Trophoblast cell (in vitro differentiated cells and primary cell): ENCODE measurements around the gene CABYR.
"Not testable (repeated sequence)": the region's sequence is repeated elsewhere in the genome, so short reads cannot be mapped to it uniquely, and the experiment has no call there.

Source experiments
- DNase-seq, 2 donors: peaks; one replicate each; pipeline ENCODE4 v3.0.0-alpha.2; 2016
- H2AFZ ChIP-seq: 2 replicates; pipeline ENCODE4 v1.6.1; 2013; ENCODE audit warnings: low read length, moderate library complexity, mild to moderate bottlenecking; ENCODE audit not compliant: insufficient read depth, poor library complexity
- H2AK5ac ChIP-seq: 2 replicates; pipeline ENCODE4 v1.6.1; 2013; ENCODE audit warnings: mild to moderate bottlenecking, low read length
- H2BK120ac ChIP-seq: 2 replicates; pipeline ENCODE4 v1.6.1; 2013; ENCODE audit warnings: low read length, mild to moderate bottlenecking, moderate library complexity; ENCODE audit not compliant: insufficient read depth, poor library complexity
- H2BK12ac ChIP-seq: 2 replicates; pipeline ENCODE4 v1.6.1; 2013; ENCODE audit warnings: mild to moderate bottlenecking, low read length, moderate library complexity
- H2BK5ac ChIP-seq: 2 replicates; pipeline ENCODE4 v1.6.1; 2013; ENCODE audit warnings: low read length, low read depth, moderate library complexity, mild to moderate bottlenecking; ENCODE audit not compliant: poor library complexity
- H3K14ac ChIP-seq: 2 replicates; pipeline ENCODE4 v1.6.1; 2013; ENCODE audit warnings: mild to moderate bottlenecking, low read length
- H3K18ac ChIP-seq: 2 replicates; pipeline ENCODE4 v1.6.1; 2013; ENCODE audit warnings: mild to moderate bottlenecking, low read length
- H3K23ac ChIP-seq: 2 replicates; pipeline ENCODE4 v1.6.1; 2013; ENCODE audit warnings: low read length
- H3K27ac ChIP-seq: 2 replicates; pipeline ENCODE4 v1.5.1; 2013; ENCODE audit warnings: low read depth, mild to moderate bottlenecking, inconsistent platforms, low read length, moderate library complexity
- H3K27me3 ChIP-seq: 2 replicates; pipeline ENCODE4 v1.6.1; 2013; ENCODE audit warnings: inconsistent platforms, mild to moderate bottlenecking, low read length, moderate library complexity; ENCODE audit not compliant: insufficient read depth
- H3K36me3 ChIP-seq, 2 experiments: 1 replicate in 1 of 2; 2 replicates in 1 of 2; pipeline ENCODE4 v1.6.1; 2013; ENCODE audit warnings: low read length in 2 of 2, mild to moderate bottlenecking in 2 of 2, moderate library complexity in 1 of 2; ENCODE audit not compliant: insufficient read depth in 2 of 2, control insufficient read depth in 1 of 2
- H3K4ac ChIP-seq: 2 replicates; pipeline ENCODE4 v1.6.1; 2013; ENCODE audit warnings: low read depth, mild to moderate bottlenecking, low read length, moderate library complexity
- H3K4me1 ChIP-seq, 2 experiments: 1 replicate in 1 of 2; 2 replicates in 1 of 2; pipeline ENCODE4 v1.6.1; 2013; ENCODE audit warnings: low read length in 2 of 2, mild to moderate bottlenecking in 2 of 2, moderate library complexity in 1 of 2; ENCODE audit not compliant: insufficient read depth in 2 of 2, control insufficient read depth in 1 of 2
- H3K4me2 ChIP-seq: 2 replicates; pipeline ENCODE4 v1.6.1; 2013; ENCODE audit warnings: inconsistent platforms, mild to moderate bottlenecking, low read length, moderate library complexity
- H3K4me3 ChIP-seq: 2 replicates; pipeline ENCODE4 v1.5.1; 2013; ENCODE audit warnings: mild to moderate bottlenecking, low read depth, low read length, inconsistent platforms
- H3K79me1 ChIP-seq: one replicate; pipeline ENCODE4 v1.6.1; 2013; ENCODE audit warnings: low read length
- H3K79me2 ChIP-seq: 2 replicates; pipeline ENCODE4 v1.6.1; 2013; ENCODE audit warnings: low read length, mild to moderate bottlenecking; ENCODE audit not compliant: control insufficient read depth, insufficient read depth, poor library complexity
- H3K9ac ChIP-seq: 2 replicates; pipeline ENCODE4 v1.6.1; 2013; ENCODE audit warnings: mild to moderate bottlenecking, low read length
- H3K9me3 ChIP-seq: 2 replicates; pipeline ENCODE4 v1.6.1; 2013; ENCODE audit warnings: low read depth, mild to moderate bottlenecking, control low read depth, inconsistent platforms, low read length; ENCODE audit not compliant: insufficient read depth
- H4K12ac ChIP-seq: 2 replicates; pipeline ENCODE4 v1.6.1; 2013; ENCODE audit warnings: low read depth, mild to moderate bottlenecking, low read length, moderate library complexity
- H4K8ac ChIP-seq: 2 replicates; pipeline ENCODE4 v1.6.1; 2013; ENCODE audit warnings: low read depth, mild to moderate bottlenecking, low read length, moderate library complexity
- H4K91ac ChIP-seq: one replicate; pipeline ENCODE4 v1.6.1; 2013; ENCODE audit warnings: low read depth, mild to moderate bottlenecking, low read length, moderate library complexity
- WGBS: extraction: QIAGEN DNeasy Blood & Tissue Kit; methylation state at CpG from one replicate; pipeline ENCODE4 v1.1.7; 2013; ENCODE audit warnings: missing lambda C conversion rate; ENCODE audit not compliant: insufficient read length, insufficient coverage; ENCODE audit errors: extremely low coverage; 5-methylcytosine and 5-hydroxymethylcytosine counted together

The CABYR gene

DNA sequence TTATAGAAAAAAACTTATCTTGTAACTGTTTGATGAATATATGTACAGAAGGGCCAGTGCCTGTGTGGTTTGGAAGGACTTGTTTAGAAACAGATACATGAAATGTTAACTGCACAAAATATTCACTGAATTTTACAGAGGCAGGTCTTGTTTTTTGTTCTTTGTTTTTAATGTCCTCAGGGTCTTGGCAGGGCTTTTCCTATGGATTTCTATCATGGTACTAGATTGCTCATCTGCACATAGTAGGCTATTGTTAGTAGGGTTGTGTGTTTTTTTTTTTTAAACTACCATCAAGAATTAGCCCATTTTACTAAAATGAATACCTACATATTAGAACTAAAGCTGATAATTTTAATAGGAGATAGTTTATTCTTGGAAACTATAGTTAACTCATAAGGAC lies 3.5 kb downstream of the CABYR start:
- Histone ChIP-seq H3K79me1 (peaks cover 3% of the 10 kb centered on the region), H3K9me3 (no peaks in the 10 kb centered on the region), H4K8ac (no peak overlapping the region), H2BK120ac (no peak overlapping the region), H3K4me3 (no peak overlapping the region), H2BK5ac (no peak overlapping the region), H2AK5ac (no peak overlapping the region), H3K4me2 (no peak overlapping the region), H3K36me3 (peaks cover 0 to 3% of the 10 kb centered on the region in 2 experiments), H3K79me2 (no peaks in the 10 kb centered on the region), H4K91ac (no peak overlapping the region), H2BK12ac (no peak overlapping the region), H3K14ac (no peak overlapping the region), H3K4ac (no peak overlapping the region), H3K27me3 (no peaks in the 10 kb centered on the region), H3K9ac (no peak overlapping the region), H4K12ac (no peak overlapping the region), H3K27ac (no peak overlapping the region), H2AFZ (no peak overlapping the region), H3K23ac (no peak overlapping the region), H3K4me1 (peaks cover 0 to 2% of the 10 kb centered on the region in 2 experiments), H3K18ac (no peak overlapping the region)
- DNase-seq: no peak

DNA sequence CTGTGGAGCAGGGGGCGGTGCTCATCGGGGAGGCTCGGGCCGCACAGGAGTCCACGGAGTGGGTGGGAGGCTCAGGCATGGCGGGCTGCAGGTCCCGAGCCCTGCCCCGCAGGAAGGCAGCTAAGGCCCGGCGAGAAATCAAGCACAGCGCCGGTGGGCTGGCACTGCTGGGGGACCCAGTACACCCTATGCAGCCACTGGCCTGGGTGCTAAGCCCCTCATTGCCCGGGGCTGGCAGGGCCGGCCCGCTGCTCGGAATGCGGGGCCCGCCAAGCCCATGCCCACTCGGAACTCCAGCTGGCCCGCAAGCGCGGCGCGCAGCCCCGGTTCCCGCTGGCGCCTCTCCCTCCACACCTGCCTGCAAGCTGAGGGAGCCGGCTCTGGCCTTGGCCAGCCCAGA lies 10.7 kb downstream of the CABYR start:
- not testable (repeated sequence) for H3K27me3 ChIP-seq, H3K23ac ChIP-seq, H3K4me2 ChIP-seq, H3K79me2 ChIP-seq, H3K4ac ChIP-seq, H3K9me3 ChIP-seq, H3K18ac ChIP-seq, H3K4me3 ChIP-seq, H2AFZ ChIP-seq, H2BK12ac ChIP-seq, H2BK5ac ChIP-seq, H4K91ac ChIP-seq, H2BK120ac ChIP-seq, H2AK5ac ChIP-seq, H3K14ac ChIP-seq, H3K4me1 ChIP-seq, H3K27ac ChIP-seq, H3K79me1 ChIP-seq, H3K36me3 ChIP-seq, H3K9ac ChIP-seq, H4K12ac ChIP-seq, DNase-seq, H4K8ac ChIP-seq
- WGBS: no CpG with 5 or more reads among the region's 28 CpGs

- H3K4me3 ChIP-seq: no peak overlapping the region
- DNase-seq: no peak
- H3K14ac ChIP-seq: no peak overlapping the region
- H4K12ac ChIP-seq: no peak overlapping the region
- H3K9ac ChIP-seq: no peak overlapping the region
- no peak overlapping the region for H3K4me2 ChIP-seq
- H3K18ac ChIP-seq: no peak overlapping the region
- H3K79me2 ChIP-seq: no peaks in the 10 kb centered on the region
- no peaks in the 10 kb centered on the region for H3K27me3 ChIP-seq
- no peaks in the 10 kb centered on the region for H3K4me1 ChIP-seq
- no CpG with 5 or more reads among the region's 3 CpGs for WGBS
- H3K4ac ChIP-seq: no peak overlapping the region
- H3K79me1 ChIP-seq: no peaks in the 10 kb centered on the region
- H3K36me3 ChIP-seq: peaks cover 9 to 14% of the 10 kb centered on the region in 2 experiments
- no peak overlapping the region for H2BK12ac ChIP-seq
- no peak overlapping the region for H4K8ac ChIP-seq
- no peak overlapping the region for H2AK5ac ChIP-seq
- H2AFZ ChIP-seq: no peak overlapping the region
- H3K9me3 ChIP-seq: no peaks in the 10 kb centered on the region
- no peak overlapping the region for H3K23ac ChIP-seq
- no peak overlapping the region for H4K91ac ChIP-seq
- H2BK120ac ChIP-seq: no peak overlapping the region
- H3K27ac ChIP-seq: no peak overlapping the region
- H2BK5ac ChIP-seq: no peak overlapping the region
Observed at GRCh38 chr18:24153397-24153796, 14.5 kb downstream of the CABYR start.

DNA sequence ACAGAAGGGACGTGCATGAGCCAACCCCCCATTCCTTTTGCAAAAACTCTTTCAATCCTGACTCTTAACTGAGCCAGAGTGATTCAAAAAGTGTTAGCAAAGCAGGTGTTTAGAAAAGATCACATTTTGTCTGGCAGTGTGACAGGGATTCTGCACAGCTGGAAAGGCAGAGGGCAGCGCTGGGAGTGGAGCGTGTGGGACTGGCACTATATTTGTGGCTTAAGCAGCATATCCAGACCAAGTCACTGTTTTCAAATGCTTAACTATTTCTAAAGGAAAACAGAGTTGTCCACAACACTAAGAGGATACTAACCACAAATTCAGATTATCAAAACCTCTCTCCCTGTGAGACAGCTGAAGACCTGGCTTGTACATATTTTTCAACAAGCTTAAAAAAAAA lies 19.0 kb downstream of the CABYR start:
- Histone ChIP-seq H3K4ac (no peak overlapping the region), H3K14ac (no peak overlapping the region), H4K8ac (no peak overlapping the region), H3K27ac (no peak overlapping the region), H3K23ac (no peak overlapping the region), H3K36me3 (peaks cover 2 to 21% of the 10 kb centered on the region in 2 experiments), H3K4me3 (no peak overlapping the region), H3K79me2 (no peaks in the 10 kb centered on the region), H2AK5ac (no peak overlapping the region), H3K4me1 (no peaks in the 10 kb centered on the region), H2BK12ac (no peak overlapping the region), H3K18ac (no peak overlapping the region), H3K9me3 (no peaks in the 10 kb centered on the region), H2AFZ (no peak overlapping the region), H4K12ac (no peak overlapping the region), H4K91ac (no peak overlapping the region), H3K4me2 (no peak overlapping the region), H3K27me3 (no peaks in the 10 kb centered on the region), H3K79me1 (no peaks in the 10 kb centered on the region), H2BK5ac (no peak overlapping the region), H2BK120ac (no peak overlapping the region), H3K9ac (no peak overlapping the region)
- no CpG with 5 or more reads among the region's 3 CpGs for WGBS
- DNase-seq: no peak
